Activated CD8-positive, alpha-beta memory T cell treated with anti-CD3 and anti-CD28 coated beads, Interleukin-2, amount 50 U/mL, for 24 hours (primary cell): ENCODE data around the gene NMU.
"Not testable (repeated sequence)": the region's sequence is repeated elsewhere in the genome, so short reads cannot be mapped to it uniquely, and the experiment has no call there.

Experiments used
- DNase-seq: peaks from one replicate; pipeline ENCODE4 v3.0.0-alpha.2; 2020; ENCODE audit errors: extremely low read depth

Gene NMU

DNA sequence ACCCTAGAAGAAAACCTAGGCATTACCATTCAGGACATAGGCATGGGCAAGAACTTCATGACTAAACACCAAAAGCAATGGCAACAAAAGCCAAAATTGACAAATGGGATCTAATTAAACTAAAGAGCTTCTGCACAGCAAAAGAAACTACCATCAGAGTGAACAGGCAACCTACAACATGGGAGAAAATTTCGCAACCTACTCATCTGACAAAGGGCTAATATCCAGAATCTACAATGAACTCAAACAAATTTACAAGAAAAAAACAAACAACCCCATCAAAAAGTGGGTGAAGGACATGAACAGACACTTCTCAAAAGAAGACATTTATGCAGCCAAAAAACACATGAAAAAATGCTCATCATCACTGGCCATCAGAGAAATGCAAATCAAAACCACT, 12.0 kb downstream of the NMU start:
- DNase-seq, result not testable (repeated sequence)

DNA sequence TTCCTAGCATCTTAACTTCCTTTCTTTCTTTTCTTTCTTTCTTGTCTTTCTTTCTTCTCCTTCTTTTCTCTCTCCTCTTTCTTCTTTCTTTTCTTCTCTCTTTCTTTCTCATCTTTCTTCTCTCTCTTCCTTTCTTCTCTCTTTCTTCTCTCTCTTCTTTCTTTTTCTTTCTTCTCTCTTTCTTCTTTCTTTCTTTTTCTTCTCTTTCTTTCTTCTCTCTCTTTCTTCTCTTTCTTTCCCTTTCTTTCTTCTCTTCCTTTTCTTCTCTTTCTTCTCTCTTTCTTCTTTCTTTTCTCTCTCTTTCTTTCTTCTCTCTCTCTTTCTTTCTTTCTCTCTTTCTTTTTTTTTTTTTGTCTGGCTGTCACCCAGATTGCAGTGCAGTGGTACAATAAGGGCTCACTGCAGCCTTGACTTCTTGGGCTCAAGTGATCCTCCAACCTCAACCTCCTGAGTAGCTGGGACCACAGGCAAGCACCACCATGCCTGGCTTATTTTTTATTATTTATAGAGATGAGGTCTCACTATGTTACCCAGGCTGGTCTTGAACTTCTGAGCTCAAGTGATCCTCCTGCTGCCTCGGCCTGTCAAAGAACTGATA, 17.5 kb downstream of the NMU start:
- no peak for DNase-seq

DNA sequence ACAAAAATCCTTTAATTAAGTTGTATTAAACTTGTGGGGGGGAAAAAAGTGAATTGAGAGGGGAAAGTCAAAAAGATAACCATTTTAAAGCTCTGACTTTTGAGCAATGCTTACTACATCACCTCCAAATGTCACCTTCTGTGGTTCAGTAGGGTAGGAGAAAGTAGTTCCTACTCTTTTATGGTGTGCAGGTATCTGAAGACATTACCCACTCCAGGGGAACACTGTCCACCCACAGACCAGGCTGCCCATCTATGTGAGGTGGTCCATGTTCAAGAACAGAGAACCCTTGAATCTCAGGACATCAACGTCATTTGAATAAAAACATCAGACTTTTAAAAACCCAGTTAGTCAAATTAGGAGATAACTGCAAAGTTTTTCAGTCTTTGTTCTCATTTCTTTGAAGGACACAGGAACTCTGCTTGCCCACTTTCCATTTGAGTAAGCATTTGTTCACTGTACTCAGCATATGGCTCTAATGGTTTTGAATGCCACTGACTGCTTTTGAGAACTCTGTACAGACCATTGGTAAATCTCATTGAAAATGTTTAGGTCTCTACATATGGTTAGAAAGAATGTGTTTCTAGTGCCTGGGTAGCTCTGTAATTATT, 18.4 kb downstream of the NMU start:
- no peak for DNase-seq

GRCh38 chr4:55615008-55615407, 21.1 kb downstream of the NMU start:
- no peak for DNase-seq

- DNase-seq, result no peak
Observed at GRCh38 chr4:55613621-55614020, 22.5 kb downstream of the NMU start.

GRCh38 chr4:55612341-55612740, 23.8 kb downstream of the NMU start:
- no peak for DNase-seq

DNA sequence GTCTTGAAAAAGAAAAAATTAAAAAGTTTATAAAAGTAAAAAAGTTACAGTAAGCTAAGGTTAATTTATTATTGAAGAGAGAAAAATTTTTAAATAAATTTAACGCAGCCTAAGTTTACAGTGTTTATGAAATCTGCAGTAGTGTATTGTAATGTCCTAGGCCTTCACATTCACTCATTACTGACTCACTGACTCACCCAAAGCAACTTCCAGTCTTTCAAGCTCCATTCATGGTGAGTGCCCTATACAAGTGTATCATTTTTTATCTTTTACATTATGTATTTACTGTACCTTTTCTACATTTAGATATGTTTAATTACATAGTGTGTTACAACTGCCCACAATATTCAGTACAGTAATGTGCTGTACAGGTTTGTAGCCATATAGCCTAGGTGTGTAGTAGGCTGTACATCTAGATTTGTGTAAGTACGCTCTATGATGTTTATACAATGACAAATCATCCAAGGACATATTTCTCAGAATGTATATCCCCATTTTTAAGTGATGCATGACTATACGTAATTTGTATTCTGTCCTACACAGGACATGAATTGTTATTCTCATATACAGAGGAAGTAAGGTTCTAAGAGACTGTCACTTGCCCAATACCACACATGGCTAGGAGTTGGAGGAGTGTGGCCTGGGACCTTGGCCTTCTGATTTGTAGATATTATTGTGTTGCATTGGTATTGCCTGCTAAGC, 24.6 kb downstream of the NMU start:
- no peak for DNase-seq

- no peak for DNase-seq
Observed at GRCh38 chr4:55610381-55610780, 25.7 kb downstream of the NMU start.

GRCh38 chr4:55609393-55609866, 26.7 kb downstream of the NMU start:
- no peak for DNase-seq

DNA sequence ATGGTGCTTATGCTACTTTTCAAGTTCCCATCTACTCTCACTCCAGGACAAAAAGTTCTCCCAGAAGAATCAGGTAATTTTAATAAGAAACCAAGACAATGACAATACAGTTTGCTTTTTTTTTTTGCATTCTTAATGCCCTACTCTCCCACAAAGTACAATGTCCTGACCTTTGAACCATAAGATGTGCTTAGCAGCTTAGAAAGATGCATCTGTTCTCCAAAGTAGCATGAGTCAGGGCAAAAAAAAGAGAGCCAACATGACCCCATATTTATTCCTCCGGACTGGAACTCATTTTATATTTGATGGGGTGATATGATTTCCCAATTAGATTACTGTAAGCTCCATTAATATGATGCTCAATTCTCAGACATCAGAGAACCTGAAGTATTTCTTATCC, 27.5 kb downstream of the NMU start:
- no peak for DNase-seq

DNA sequence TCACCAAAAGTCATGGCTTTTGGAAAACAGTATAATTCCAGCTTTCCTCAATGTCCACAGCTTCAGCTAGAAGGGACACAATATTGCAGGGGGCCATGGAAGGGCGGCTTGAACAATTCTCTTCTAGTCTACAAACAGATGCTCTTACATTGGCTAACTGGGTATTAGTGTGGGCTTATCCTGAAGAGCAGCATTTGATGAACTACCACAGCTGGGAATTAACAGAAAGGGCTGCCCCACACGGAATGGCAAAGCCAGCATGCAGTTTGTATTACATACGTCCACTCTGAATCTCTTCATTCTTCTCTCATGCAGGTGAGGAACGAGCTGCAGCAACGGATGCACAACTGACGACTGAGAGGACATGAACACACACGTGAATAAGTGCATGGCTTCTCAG, 31.1 kb downstream of the NMU start:
- no peak for DNase-seq

DNA sequence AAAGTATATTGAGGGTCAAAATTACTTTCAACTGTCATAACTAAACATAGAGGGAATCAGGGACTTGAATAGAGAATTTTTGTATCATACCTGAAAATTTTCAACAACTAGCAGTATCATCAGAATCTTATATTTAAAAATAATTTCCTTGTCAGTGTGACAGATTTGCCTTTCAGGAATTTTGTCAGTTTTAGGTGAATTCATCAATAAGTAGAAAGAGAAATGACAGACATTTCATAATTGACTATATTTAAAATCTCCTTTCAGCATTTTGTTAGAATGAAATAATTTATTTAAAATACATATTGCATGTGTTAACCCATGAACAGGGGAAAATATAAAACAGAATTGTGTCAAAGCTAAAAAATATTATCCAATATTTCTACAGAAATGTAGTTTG, 35.5 kb downstream of the NMU start:
- no peak for DNase-seq

GRCh38 chr4:55598641-55599040, 37.5 kb downstream of the NMU start:
- no peak for DNase-seq

DNA sequence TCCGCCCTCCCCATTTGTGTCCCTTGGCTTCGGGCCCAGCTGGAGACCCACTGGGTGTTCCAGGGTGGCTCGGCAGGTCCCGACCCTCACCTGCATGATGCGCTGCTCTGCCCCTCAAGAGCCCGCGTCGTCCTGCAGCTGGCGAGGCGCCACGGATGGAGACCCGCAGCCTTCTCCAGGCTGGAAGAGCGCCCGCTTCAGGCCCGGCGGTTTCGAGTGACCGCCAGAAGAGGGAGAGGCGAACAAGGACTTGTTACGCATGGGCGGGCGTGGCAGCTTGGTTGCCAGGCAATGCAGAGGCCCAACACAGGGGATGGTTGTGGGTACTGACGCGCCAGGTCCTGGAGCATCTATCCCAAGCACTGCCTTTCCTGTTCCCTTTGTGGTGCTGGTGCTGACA, 44.1 kb downstream of the NMU start, which contains the start of gene PDCL2:
PDCL2 (minus strand) TSS at position 232 of the 400 bp plus-strand sequence; CDS start at position 96, 136 bp downstream.
- no peak for DNase-seq

DNA sequence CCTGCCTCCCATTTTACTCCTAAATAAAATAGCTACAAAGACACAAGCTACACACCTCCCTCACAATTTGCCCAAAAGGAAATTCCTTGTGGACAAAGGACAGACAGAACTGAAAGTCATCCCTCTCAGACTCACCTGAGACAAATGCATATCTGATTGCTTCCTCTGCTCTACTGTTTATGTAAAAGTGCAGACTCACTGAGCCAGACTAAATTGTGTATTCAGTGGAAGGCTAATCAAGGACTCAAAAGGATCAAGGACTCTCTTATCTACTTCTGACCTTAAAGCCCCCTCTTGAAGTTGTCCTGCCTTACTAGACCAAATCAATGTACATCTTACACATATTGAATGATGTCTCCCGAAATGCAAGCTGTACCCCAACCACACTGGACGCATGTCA, 47.9 kb downstream of the NMU start:
- no peak for DNase-seq

DNA sequence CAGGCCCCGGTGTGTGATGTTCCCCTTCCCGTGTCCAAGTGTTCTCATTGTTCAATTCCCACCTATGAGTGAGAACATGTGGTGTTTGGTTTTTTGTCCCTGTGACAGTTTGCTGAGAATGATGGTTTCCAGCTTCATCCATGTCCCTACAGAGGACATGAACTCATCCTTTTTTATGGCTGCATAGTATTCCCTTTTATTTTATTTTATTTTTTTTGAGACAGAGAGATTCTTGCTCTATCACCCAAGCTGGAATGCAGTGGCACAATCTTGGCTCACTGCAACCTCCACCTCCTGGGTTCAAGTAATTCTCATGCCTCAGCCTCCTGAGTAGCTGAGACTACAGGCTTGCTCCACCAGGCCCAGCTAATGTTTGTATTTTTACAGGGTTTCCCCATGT, 53.3 kb downstream of the NMU start:
- DNase-seq, result not testable (repeated sequence)

DNA sequence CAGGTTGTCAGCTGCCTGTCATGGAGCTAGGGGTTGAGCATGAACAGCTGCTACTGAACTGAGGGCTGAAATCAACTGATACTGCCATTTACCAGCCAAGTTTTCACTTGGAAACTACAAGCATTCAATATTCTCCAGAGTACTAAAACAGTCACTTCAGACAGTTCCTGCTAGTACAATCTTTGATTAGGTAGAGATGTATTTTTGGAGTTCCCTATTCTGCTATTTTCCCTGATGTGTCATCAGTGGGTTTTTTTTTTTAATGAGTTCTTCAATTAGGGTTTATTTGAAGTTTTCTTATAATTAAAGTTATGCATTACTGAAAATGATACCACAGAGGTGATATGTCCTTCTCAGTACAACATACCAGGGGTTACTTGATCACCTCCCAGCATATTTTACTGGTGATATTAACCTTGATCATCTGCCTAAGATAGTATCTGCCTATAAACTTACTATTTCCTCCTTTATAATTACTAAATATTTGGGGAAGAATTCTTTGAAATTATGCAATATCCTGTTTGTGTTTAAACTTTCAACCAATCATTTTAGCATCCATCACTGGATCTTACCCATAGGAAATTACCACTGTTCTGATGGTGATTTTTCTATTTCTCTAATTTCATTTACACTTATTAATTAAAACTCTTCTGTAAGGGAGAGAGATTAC, 57.6 kb downstream of the NMU start:
- DNase-seq, result no peak

GRCh38 chr4:55575513-55575912, 60.6 kb downstream of the NMU start:
- DNase-seq, result no peak

GRCh38 chr4:55574252-55574651, 61.8 kb downstream of the NMU start:
- DNase-seq, result no peak

GRCh38 chr4:55571806-55572205, 64.3 kb downstream of the NMU start:
- no peak for DNase-seq

- no peak for DNase-seq
Observed at GRCh38 chr4:55568905-55569504, 67.1 kb downstream of the NMU start.

DNA sequence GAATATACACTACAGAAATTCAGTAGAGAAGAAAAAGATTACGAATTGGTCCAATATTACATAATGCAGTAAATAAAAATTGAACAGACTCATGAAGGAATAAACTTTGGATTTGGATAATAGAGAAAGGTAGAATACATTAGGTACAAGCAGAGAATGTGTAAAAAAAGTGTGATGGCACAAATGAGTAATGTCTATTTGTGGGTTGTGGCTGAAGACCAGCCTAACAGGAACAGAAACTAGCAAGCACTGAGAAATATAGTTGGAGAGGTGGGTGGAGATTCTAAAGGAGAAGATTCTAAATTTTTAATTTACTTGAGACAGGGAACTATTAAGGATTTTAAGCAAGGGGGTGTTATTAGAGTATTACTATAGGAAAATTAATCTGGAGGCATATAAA, 74.2 kb downstream of the NMU start:
- DNase-seq, result no peak
